ENCODE measurements around the gene SPAG16.
A peak's percentile ranks its signal among the peaks of the same experiment; 100 is the strongest.

Gene SPAG16

GRCh38 chr2:213920014-213920413, 635.8 kb downstream of the SPAG16 start:
- H3K4me3 ChIP-seq (ENCODE audit: low read depth, low read length) = no peak overlapping the region
- TF ChIP-seq CTCF (IDR thresholded peaks at IDR 0.05; ENCODE audit: low read depth, low read length, missing control alignments) = no peak
- DNase-seq (ENCODE audit: low read depth) = no peak

GRCh38 chr2:213923543-213923942, 639.3 kb downstream of the SPAG16 start:
- TF ChIP-seq CTCF (IDR thresholded peaks at IDR 0.05; ENCODE audit: low read depth, low read length, missing control alignments) = no peak
- no peak for DNase-seq (ENCODE audit: low read depth)
- no peak overlapping the region for H3K4me3 ChIP-seq (ENCODE audit: low read depth, low read length)

DNA sequence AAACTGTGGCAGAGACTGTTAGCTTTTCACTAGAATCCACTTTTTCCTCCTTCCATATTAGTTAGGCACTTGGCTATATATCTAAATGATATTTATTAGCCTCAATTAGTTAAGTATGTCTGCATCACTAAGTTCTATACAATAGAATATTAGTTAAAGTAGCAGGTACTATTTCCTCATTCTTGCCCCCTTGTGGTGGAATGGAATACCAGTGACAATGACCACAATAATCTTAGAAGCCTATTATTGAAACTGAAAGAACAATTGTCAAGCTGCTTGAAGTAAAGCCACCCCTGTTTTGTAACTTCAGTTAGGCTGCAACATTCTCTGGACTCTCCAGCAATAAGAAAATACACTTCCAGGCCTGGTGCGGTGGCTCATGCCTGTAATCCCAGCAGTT, 650.3 kb downstream of the SPAG16 start:
- peak; percentile 53 for TF ChIP-seq CTCF (IDR thresholded peaks at IDR 0.05; ENCODE audit: low read depth, low read length, missing control alignments)
- H3K4me3 ChIP-seq (ENCODE audit: low read depth, low read length) = no peak overlapping the region
- DNase-seq (ENCODE audit: low read depth) = peak; percentile 31

GRCh38 chr2:213958086-213958485, 673.8 kb downstream of the SPAG16 start:
- DNase-seq (ENCODE audit: low read depth) = no peak
- H3K4me3 ChIP-seq (ENCODE audit: low read depth, low read length) = no peak overlapping the region
- TF ChIP-seq CTCF (IDR thresholded peaks at IDR 0.05; ENCODE audit: low read depth, low read length, missing control alignments) = no peak

GRCh38 chr2:213959589-213959988, 675.3 kb downstream of the SPAG16 start:
- H3K4me3 ChIP-seq (ENCODE audit: low read depth, low read length) = no peak overlapping the region
- no peak for DNase-seq (ENCODE audit: low read depth)
- no peak for TF ChIP-seq CTCF (IDR thresholded peaks at IDR 0.05; ENCODE audit: low read depth, low read length, missing control alignments)

DNA sequence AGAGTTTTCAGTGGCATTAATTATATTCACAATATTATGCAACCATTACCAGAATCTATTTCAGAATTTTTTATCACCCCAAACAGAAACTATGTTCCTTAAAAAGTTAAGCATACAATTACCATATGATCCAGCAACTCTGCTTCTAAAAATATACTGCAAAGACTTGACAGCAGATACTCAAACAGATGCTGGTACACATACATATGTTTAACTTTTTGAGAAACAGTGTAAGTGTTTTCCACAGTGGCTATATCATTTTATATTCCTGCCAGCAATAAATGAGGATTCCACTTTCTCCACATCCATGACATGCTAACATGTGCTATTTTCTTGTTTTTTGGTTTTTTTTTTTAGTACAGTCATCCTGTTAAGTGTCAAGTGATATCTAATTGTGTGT, 687.3 kb downstream of the SPAG16 start:
- no peak for TF ChIP-seq CTCF (IDR thresholded peaks at IDR 0.05; ENCODE audit: low read depth, low read length, missing control alignments)
- DNase-seq (ENCODE audit: low read depth) = no peak
- H3K4me3 ChIP-seq (ENCODE audit: low read depth, low read length) = no peak overlapping the region

DNA sequence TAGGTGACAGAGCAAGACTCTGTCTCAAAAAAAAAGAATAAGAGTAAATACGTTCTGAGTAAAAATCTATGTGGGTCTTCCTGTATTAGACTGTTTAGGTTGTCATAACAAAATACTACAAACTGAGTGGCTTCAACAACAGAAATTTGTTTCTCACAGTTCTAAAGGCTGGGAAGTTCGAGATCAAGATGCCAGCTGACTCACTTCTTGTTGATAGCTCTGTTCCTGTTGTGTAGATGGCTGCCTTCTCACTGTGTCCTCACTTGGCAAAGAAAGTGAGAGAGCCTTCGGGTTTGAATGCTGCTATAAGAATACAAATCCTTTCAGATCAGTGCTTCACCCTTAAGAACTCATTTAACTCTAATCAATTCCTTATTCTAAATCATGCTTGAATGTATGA, 696.6 kb downstream of the SPAG16 start:
- TF ChIP-seq CTCF (IDR thresholded peaks at IDR 0.05; ENCODE audit: low read depth, low read length, missing control alignments) = no peak
- H3K4me3 ChIP-seq (ENCODE audit: low read depth, low read length) = no peak overlapping the region
- no peak for DNase-seq (ENCODE audit: low read depth)
